IPS DF 6.9 (cell line): ENCODE data around the gene CDH10.

Experiments
- DNase-seq: peaks from one replicate; pipeline ENCODE4 v3.0.0-alpha.2; 2013; ENCODE audit warnings: low read depth, low spot score
- H3K27ac ChIP-seq: one replicate; pipeline ENCODE4 v1.5.1; 2013; ENCODE audit warnings: low read length, control low read depth
- H3K27me3 ChIP-seq: 2 replicates; pipeline ENCODE4 v1.6.1; 2013; ENCODE audit warnings: mild to moderate bottlenecking, low read length; ENCODE audit not compliant: control insufficient read depth, insufficient read depth
- H3K36me3 ChIP-seq: 2 replicates; pipeline ENCODE4 v1.6.1; 2013; ENCODE audit warnings: low read length; ENCODE audit not compliant: control insufficient read depth, insufficient read depth
- H3K4me1 ChIP-seq: 2 replicates; pipeline ENCODE4 v1.6.1; 2013; ENCODE audit warnings: low read length; ENCODE audit not compliant: control insufficient read depth, insufficient read depth
- H3K4me3 ChIP-seq: 2 replicates; pipeline ENCODE4 v1.5.1; 2013; ENCODE audit warnings: mild to moderate bottlenecking, low read length
- H3K9me3 ChIP-seq: 2 replicates; pipeline ENCODE4 v1.6.1; 2013; ENCODE audit warnings: low read length, inconsistent platforms; ENCODE audit not compliant: control insufficient read depth, insufficient read depth
- WGBS: extraction: QIAGEN DNeasy Blood & Tissue Kit; methylation state at CpG from one replicate; pipeline ENCODE4 v1.1.7; 2013; ENCODE audit warnings: mixed read lengths, missing lambda C conversion rate; ENCODE audit not compliant: insufficient read length, insufficient coverage; 5-methylcytosine and 5-hydroxymethylcytosine counted together

Gene CDH10

GRCh38 chr5:24547132-24547531 is 97.6 kb downstream of the CDH10 start:
- DNase-seq, result no peak
- no peaks in the 10 kb centered on the region for H3K4me1 ChIP-seq
- no peak overlapping the region for H3K4me3 ChIP-seq
- H3K27me3 ChIP-seq, result no peaks in the 10 kb centered on the region
- no peaks in the 10 kb centered on the region for H3K9me3 ChIP-seq
- no peaks in the 10 kb centered on the region for H3K36me3 ChIP-seq
- no peak overlapping the region for H3K27ac ChIP-seq
- no CpG with 5 or more reads among the region's 2 CpGs for WGBS

DNA sequence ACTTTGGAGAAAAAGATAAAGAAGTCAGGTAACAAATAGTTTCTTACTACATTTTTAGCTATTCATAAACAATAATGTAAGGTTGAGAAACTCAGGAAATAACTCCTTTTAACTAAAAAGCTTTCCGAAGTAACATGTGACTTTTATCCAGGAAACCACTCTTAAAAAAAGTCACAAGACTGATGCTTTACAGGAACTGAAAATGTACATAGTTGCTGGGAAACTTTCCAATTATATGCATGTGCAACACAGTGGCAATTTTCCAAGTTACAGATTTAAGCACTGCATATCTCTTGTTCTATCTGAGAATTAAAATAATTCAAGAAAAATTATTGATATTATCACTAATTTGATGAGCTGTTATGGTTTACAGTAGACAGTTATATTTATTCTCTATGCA is 105.2 kb downstream of the CDH10 start:
- Histone ChIP-seq H3K27me3 (no peaks in the 10 kb centered on the region), H3K27ac (no peak overlapping the region), H3K4me1 (no peaks in the 10 kb centered on the region), H3K36me3 (no peaks in the 10 kb centered on the region), H3K4me3 (no peak overlapping the region), H3K9me3 (no peaks in the 10 kb centered on the region)
- no peak for DNase-seq
- no CpG with 5 or more reads among the region's 1 CpG for WGBS

- Histone ChIP-seq H3K36me3 (no peaks in the 10 kb centered on the region), H3K4me1 (no peaks in the 10 kb centered on the region), H3K27ac (no peak overlapping the region), H3K27me3 (no peaks in the 10 kb centered on the region), H3K9me3 (no peaks in the 10 kb centered on the region), H3K4me3 (no peak overlapping the region)
- WGBS, result no CpG with 5 or more reads among the region's 1 CpG
- no peak for DNase-seq
Measured at GRCh38 chr5:24538346-24538745, 106.4 kb downstream of the CDH10 start.

DNA sequence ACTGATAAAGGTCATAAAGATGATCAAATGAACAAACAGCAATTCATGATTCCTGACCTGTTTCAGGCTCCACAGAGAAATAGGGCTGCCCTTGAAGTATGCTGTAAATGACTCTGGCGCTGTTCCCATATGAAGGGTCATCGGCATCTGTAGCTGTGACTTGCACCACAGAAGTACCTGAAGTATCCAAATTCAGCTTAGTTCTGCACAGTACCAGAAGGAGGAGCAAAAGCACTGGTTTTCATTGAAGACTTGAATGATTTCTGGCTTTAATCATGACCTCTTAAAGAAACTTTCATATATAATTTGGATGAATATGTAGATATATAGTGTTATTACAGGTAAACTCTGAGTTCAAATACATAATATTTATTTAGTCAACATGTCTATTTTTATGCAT is 109.1 kb downstream of the CDH10 start:
- H3K27ac ChIP-seq, result no peak overlapping the region
- H3K27me3 ChIP-seq, result no peaks in the 10 kb centered on the region
- DNase-seq, result no peak
- no CpG with 5 or more reads among the region's 2 CpGs for WGBS
- no peaks in the 10 kb centered on the region for H3K4me1 ChIP-seq
- H3K9me3 ChIP-seq, result no peaks in the 10 kb centered on the region
- no peaks in the 10 kb centered on the region for H3K36me3 ChIP-seq
- no peak overlapping the region for H3K4me3 ChIP-seq

GRCh38 chr5:24530906-24531305 is 113.9 kb downstream of the CDH10 start:
- Histone ChIP-seq H3K4me1 (no peaks in the 10 kb centered on the region), H3K27me3 (no peaks in the 10 kb centered on the region), H3K9me3 (no peaks in the 10 kb centered on the region), H3K4me3 (no peak overlapping the region), H3K27ac (no peak overlapping the region), H3K36me3 (no peaks in the 10 kb centered on the region)
- WGBS, result no CpG with 5 or more reads among the region's 1 CpG
- DNase-seq, result no peak

GRCh38 chr5:24525414-24525813 is 119.4 kb downstream of the CDH10 start:
- WGBS, result no CpG with 5 or more reads among the region's 7 CpGs

GRCh38 chr5:24512423-24512822 is 132.4 kb downstream of the CDH10 start:
- no peak for DNase-seq
- Histone ChIP-seq H3K4me1 (no peaks in the 10 kb centered on the region), H3K27me3 (no peaks in the 10 kb centered on the region), H3K9me3 (no peaks in the 10 kb centered on the region), H3K36me3 (no peaks in the 10 kb centered on the region), H3K27ac (no peak overlapping the region), H3K4me3 (no peak overlapping the region)

More at GRCh38 chr5:24525414-24525813, 119.4 kb downstream of the CDH10 start:
- Histone ChIP-seq H3K4me3 (no peak overlapping the region), H3K27ac (no peak overlapping the region), H3K9me3 (no peaks in the 10 kb centered on the region), H3K4me1 (no peaks in the 10 kb centered on the region), H3K36me3 (no peaks in the 10 kb centered on the region), H3K27me3 (no peaks in the 10 kb centered on the region)
- DNase-seq, result no peak

GRCh38 chr5:24510523-24510988 is 134.2 kb downstream of the CDH10 start:
- Histone ChIP-seq H3K27ac (no peak overlapping the region), H3K36me3 (no peaks in the 10 kb centered on the region), H3K27me3 (no peaks in the 10 kb centered on the region), H3K9me3 (no peaks in the 10 kb centered on the region), H3K4me1 (no peaks in the 10 kb centered on the region), H3K4me3 (no peak overlapping the region)
- no peak for DNase-seq

DNA sequence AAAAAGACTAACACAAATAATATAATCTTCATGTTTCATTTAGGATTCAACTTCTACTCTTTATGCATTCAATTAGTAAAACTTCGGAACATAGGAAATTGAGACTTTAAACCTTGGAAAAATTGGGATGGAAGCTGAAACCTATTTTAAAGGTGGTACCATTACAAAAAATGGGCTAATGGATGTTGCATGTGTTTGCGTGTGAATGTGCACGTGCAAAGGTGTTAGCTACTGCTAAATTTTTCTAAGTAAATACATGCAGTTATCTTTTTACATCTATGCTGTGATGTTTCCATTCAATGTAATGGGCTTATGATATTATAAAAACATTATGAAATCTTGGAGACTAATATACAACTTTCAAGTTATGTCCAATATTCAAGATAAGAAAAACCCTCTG is 134.8 kb downstream of the CDH10 start:
- no peaks in the 10 kb centered on the region for H3K4me1 ChIP-seq
- DNase-seq, result no peak
- no peak overlapping the region for H3K27ac ChIP-seq
- H3K27me3 ChIP-seq, result no peaks in the 10 kb centered on the region
- H3K4me3 ChIP-seq, result no peak overlapping the region
- H3K9me3 ChIP-seq, result no peaks in the 10 kb centered on the region
- WGBS, result no CpG with 5 or more reads among the region's 3 CpGs
- H3K36me3 ChIP-seq, result no peaks in the 10 kb centered on the region

DNA sequence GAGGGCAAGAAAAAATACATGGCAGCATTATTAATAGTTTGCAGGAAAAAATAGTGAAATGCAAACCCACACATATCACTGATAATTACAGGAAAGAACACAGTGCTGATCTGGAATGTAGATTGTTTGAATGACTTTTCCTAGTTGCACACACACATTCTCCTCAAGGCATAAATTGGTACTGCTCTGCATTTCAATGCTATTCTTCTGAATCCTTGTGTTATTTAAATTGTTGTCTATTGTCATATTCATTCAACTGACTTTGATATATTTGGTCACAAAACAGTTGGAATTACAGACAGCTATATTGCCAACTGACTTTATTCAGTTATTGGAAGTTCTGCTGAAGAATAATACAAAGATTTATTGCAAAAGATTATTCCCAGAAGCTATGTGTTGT is 139.5 kb downstream of the CDH10 start:
- Histone ChIP-seq H3K9me3 (no peaks in the 10 kb centered on the region), H3K36me3 (no peaks in the 10 kb centered on the region), H3K27ac (no peak overlapping the region), H3K27me3 (no peaks in the 10 kb centered on the region), H3K4me1 (no peaks in the 10 kb centered on the region), H3K4me3 (no peak overlapping the region)
- DNase-seq, result no peak

- H3K4me1 ChIP-seq, result no peaks in the 10 kb centered on the region
- no peak overlapping the region for H3K4me3 ChIP-seq
- DNase-seq, result no peak
- H3K27ac ChIP-seq, result no peak overlapping the region
- H3K9me3 ChIP-seq, result no peaks in the 10 kb centered on the region
- H3K27me3 ChIP-seq, result no peaks in the 10 kb centered on the region
- H3K36me3 ChIP-seq, result no peaks in the 10 kb centered on the region
- no CpG with 5 or more reads among the region's 5 CpGs for WGBS
Measured at GRCh38 chr5:24497591-24498157, 147.1 kb downstream of the CDH10 start.
